Superior temporal gyrus (tissue), 1 donor: ENCODE results near the gene ZNF492.
"Not testable (repeated sequence)": the region's sequence is repeated elsewhere in the genome, so short reads cannot be mapped to it uniquely, and the experiment has no call there.

Experiments
- DNase-seq: peaks from one replicate; pipeline ENCODE4 v3.0.0-alpha.2; 2016; ENCODE audit errors: extremely low spot score

ZNF492 gene

DNA sequence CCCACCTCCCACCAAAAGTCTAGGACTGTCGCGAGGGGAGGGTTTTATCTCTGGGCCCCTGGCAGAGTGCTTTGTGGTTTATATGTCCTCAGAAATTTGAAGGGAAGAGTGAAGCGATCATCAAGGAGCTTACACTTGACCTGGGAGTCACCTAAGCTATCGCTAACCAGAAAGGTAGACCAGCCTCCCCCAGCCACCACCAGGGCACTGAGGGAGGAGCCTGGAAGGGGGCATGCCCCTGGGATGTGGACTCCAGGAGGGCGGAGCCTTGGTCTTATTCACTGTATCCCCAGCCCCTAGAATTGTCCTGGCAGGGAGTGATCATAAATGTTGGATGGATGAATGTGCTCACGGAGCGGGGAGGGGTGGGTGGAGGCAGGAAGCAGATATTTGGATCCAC lies 16.9 kb upstream of the ZNF492 start:
- DNase-seq = not testable (repeated sequence)

GRCh38 chr19:22617614-22618320 lies 16.4 kb upstream of the ZNF492 start:
- DNase-seq = no peak

GRCh38 chr19:22619371-22619770 lies 14.8 kb upstream of the ZNF492 start:
- DNase-seq = peak; percentile 73

GRCh38 chr19:22619932-22620331 lies 14.2 kb upstream of the ZNF492 start:
- no peak for DNase-seq

DNA sequence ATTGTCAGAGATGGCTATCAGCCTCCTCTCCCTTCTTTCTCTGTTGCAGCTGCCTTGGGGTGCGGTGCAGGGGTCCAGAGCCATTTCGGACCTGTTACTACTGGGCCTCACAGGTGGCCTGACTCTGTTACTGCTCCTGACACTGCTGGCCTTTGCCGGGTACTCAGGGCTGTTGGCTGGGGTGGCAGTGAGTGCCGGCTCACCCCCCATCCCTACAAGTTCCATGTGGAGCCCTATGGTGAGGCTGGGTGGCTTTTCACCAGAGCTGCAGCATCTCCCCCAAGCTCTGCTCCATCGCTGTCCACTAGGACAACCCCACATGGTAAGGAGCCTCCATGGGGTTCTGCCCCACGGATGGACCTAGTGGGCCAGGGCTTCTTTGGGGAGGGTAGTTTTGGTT lies 13.7 kb upstream of the ZNF492 start:
- DNase-seq = no peak

DNA sequence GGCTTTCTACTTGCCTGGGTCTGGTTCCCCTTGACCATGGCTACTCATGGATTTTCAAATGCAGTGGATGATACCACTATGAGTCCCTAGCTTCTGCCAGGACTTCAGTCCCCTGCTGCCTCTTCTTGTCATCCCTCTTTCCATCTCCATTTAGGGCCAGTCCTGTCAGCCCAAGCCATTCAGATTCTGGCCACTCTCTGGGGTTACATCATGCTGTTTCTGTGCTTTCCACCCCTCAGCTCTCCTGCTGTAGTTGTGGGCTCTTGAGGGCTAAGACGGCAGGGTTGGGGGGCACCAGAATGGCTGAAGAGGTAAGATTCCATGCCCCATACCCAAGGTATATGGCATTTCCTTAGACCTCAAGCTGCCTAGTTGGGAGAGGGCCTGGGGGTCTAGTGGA lies 13.2 kb upstream of the ZNF492 start:
- no peak for DNase-seq

DNA sequence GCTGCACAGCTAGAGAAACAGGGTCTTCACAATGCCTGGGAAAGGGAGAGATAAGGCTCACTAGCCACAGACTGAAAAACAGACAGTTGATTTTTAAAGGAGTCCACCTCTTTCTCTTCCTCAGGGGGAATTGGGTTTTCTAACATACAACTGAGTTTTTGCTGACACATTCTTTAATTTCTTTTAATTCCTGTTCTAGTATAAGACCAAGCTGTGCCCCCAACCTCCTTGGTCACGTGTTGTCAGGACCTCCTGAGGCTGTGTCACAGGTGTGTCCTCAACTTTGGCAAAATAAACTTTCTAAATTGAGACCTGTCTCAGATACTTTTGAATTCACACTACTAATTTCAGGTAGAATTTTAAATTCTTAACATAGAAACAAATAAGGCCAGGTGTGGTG lies 12.1 kb upstream of the ZNF492 start:
- no peak for DNase-seq

DNA sequence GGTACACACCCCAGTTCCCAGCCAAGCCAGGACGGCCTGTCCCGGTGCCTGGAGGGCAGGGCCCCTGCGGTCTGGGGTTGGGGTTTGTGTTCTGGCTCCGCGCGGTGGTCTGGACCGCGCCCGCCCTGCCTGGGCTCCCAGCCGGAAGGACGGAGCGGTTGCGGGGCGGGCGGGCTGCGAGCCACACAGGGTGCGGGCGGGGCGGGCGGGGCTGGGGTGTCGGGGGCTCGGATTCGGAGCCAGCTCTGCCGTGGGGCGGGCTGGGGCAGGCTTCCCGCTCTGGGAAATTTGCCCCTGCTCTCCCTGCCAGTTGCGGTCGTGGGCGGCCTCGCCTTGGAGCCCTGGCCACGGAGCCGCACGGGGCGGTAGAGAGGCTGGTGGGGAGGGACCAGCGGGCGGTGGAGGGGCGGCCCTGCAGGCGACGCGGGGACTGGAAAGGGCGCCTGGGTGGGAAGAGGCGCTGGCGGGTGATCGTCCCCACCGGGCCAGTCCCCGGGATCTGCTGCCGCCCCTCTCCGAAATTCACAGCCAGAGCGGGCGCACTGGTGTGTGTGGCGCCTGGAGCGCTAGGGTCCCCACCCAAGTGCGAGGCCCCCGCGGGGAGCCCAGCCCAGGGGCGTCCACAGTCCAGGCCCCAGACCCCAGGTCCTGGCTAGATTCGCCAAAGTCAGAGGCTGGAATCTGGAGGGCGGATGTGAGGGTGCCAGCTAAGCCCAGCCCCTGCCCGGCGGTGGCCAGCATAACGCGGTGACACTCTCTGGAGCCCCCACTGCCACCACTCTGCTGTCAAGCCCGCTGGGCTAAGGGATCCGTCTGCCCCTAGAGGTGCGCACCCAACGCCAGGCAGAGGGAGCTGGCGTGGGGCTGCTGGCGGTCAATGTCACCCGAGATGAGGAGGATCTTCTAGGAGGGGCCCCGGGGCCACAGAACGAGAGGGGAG lies 11.0 kb upstream of the ZNF492 start:
- no peak for DNase-seq

- DNase-seq = no peak
These were observed 10.3 kb upstream of the ZNF492 start for GRCh38 chr19:22623841-22624221.

DNA sequence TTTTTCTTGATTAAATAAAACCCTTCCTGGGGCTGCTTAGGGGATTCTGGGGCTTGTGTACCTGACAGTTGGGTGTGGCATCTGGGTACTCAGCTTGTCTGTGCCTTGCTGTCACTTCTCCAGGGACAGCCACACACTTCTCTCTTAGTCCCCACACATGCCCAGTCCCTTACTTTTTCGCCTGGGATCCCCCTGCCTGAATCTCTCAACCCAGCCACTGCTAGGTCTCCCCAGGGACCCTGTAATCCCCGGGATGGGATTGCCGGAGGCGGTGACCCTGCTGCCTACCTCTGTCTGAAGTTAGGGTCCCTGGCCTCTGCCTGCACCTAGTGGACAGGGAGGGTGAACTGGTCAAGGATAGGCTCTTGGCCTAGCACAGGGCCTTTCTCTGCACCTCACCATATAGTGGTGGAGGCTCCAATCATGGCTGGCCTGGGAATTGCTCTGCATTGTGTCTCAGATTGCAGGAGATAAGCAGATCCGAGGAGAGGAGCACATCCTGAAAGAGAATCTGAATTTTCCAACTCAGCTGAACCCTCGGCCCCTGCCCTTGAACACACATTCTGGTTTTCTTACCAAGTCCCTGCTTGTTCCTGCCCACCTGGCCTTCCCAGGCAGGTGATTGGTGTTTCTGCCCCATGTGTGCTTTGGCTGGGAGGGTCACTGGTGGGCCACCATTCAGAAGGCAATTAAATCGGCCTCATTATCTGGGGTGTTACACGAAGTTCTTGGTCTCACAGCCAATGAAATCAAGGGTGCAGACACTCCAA lies 8.7 kb upstream of the ZNF492 start:
- DNase-seq = no peak

- no peak for DNase-seq
These were observed 6.6 kb upstream of the ZNF492 start for GRCh38 chr19:22627526-22627925.

GRCh38 chr19:22628401-22628800 lies 5.7 kb upstream of the ZNF492 start:
- no peak for DNase-seq

DNA sequence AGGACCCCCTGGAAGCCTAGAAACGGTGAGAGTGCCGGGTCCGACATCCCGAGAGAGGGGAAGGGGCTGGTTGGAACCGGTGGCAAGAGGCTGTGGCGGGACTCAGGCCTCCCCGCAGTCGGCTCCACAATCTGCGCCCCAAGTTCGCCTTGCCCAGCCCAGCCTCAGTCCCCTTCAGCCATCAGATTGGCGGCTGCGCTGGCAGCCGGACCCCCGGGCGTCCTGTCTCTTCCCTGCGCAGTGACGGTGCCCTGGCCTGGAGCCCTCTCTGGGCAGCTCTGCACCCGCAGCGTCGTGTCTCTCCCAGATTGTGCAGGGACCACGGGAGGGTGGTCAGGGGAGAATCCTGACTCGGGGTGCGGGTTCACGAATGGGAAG lies 315 bp downstream of the ZNF492 start:
- no peak for DNase-seq

DNA sequence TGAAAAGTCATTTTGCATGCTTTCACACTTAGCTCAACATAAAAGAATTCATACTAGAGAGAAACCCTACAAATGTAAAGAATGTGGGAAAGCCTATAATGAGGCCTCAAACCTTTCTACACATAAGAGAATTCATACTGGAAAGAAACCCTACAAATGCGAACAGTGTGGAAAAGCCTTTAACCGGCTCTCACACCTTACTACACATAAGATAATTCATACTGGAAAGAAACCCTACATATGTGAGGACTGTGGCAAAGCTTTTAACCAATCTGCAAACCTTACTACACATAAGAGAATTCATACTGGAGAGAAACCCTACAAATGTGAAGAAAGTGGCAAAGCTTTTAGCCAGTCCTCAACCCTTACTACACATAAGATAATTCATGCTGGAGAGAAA lies 51.4 kb downstream of the ZNF492 start:
- DNase-seq = not testable (repeated sequence)

GRCh38 chr19:22702661-22703060 lies 68.5 kb downstream of the ZNF492 start:
- DNase-seq = not testable (repeated sequence)

DNA sequence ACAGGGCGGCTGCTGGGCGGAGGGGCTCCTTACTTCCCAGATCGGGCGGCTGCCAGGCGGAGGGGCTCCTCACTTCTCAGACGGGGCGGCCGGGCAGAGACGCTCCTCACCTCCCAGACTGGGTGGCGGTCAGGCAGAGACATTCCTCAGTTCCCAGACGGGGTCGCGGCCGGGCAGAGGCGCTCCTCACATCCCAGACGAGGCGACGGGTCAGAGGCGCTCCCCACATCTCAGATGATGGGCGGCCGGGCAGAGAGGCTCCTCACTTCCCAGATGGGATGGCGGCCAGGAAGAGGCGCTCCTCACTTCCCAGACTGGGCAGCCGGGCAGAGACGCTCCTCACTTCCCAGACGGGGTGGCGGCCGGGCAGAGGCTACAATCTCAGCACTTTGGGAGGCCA lies 69.0 kb downstream of the ZNF492 start:
- not testable (repeated sequence) for DNase-seq

DNA sequence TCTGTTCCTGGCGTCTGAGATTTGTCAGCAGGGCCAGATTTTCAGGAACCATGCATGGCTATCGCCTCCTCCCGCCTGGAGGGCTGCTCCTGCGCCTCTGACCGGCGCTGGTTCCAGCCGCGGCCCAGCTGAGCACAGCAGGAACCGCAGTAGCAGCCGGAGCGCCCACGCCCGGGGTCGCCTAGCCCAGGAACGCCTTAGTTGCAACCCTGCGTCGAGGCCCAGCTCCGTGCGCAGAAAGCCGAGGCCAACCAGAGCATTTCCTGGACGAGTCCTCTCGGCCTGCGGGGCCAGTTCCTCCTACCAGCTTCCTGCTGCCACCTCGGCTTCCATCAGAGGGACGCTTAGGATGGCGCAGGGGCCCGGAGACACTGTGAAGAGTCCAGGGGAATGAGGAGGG lies 74.9 kb downstream of the ZNF492 start:
- no peak for DNase-seq
